K562 (cell line): Measurements from ENCODE around the gene MRPL38. TPM values are rescaled to one million over a fixed set of nuclear protein-coding genes. Genes with fewer than 3 reads are reported as not detected.
A peak's percentile ranks its signal among the peaks of the same experiment; 100 is the strongest.

Experiments
- ARNT ChIP-seq, 2 experiments: fragments of 450-650 bp; IDR thresholded peaks; 2 replicates each; pipeline ENCODE4 v1.6.1; 2016; ENCODE audit warnings: mild to moderate bottlenecking in 1 of 2
- ASH1L ChIP-seq: fragments of 450-650 bp; IDR thresholded peaks from 2 replicates; pipeline ENCODE4 v1.6.1; 2018; ENCODE audit warnings: borderline replicate concordance, mild to moderate bottlenecking, low read depth; ENCODE audit not compliant: partially characterized antibody
- DEAF1 ChIP-seq: fragments of 450-650 bp; formaldehyde crosslinking; IDR thresholded peaks from 2 replicates; pipeline ENCODE4 v1.4.0; 2020; ENCODE audit warnings: mild to moderate bottlenecking, moderate library complexity
- FIP1L1 ChIP-seq: fragments of 200-400 bp; formaldehyde crosslinking; IDR thresholded peaks from 2 replicates; pipeline ENCODE4 v1.6.1; 2018; ENCODE audit warnings: mild to moderate bottlenecking, low read depth, low read length; ENCODE audit not compliant: poor library complexity, severe bottlenecking
- GATAD2A ChIP-seq: fragments of 450-650 bp; IDR thresholded peaks from 2 replicates; pipeline ENCODE4 v1.6.1; 2017
- HINFP ChIP-seq: fragments of 450-650 bp; conservative IDR thresholded peaks from 2 replicates; pipeline ENCODE4 v1.6.1; 2016; ENCODE audit warnings: missing genetic modification characterization, low read depth, mild to moderate bottlenecking, control low read depth, missing compliant biosample characterization
- HMBOX1 ChIP-seq: sonication (generic); IDR thresholded peaks from 2 replicates; pipeline ENCODE4 v1.6.1; 2016
- HMG20B ChIP-seq: fragments of 250-450 bp; sonication (Bioruptor Pico); IDR thresholded peaks from 2 replicates; pipeline ENCODE4 v1.5.0; 2021; ENCODE audit warnings: mild to moderate bottlenecking
- HMGXB4 ChIP-seq: sonication (generic); formaldehyde crosslinking; IDR thresholded peaks from 2 replicates; pipeline ENCODE4 v1.8.1; 2023; ENCODE audit warnings: mild to moderate bottlenecking, missing genetic modification reagents
- MAFG ChIP-seq: fragments of 450-650 bp; conservative IDR thresholded peaks from 2 replicates; pipeline ENCODE4 v1.6.1; 2016; ENCODE audit warnings: missing genetic modification characterization, missing compliant biosample characterization
- MAFK ChIP-seq: IDR thresholded peaks from 2 replicates; pipeline ENCODE4 v1.6.1; 2011; ENCODE audit warnings: low read length, improper control_type of control experiment
- NCOA2 ChIP-seq, 2 experiments: fragments of 450-650 bp; IDR thresholded peaks; 2 replicates each; pipeline ENCODE4 v1.6.1; 2018; ENCODE audit warnings: mild to moderate bottlenecking in 2 of 2, moderate library complexity in 1 of 2; ENCODE audit not compliant: partially characterized antibody in 2 of 2
- POLR2A ChIP-seq: fragments of 450-650 bp; conservative IDR thresholded peaks from 2 replicates; pipeline ENCODE4 v1.6.1; 2016
- PURB ChIP-seq: sonication (generic); formaldehyde crosslinking; IDR thresholded peaks from 2 replicates; pipeline ENCODE4 v1.9.0; 2021; ENCODE audit warnings: low read depth, mild to moderate bottlenecking, missing genetic modification reagents
- RBBP5 ChIP-seq: fragments of 200-600 bp; sonication (generic); IDR thresholded peaks from 2 replicates; pipeline ENCODE4 v1.6.1; 2012; ENCODE audit warnings: borderline replicate concordance, mild to moderate bottlenecking, low read length, control low read depth, inconsistent platforms; ENCODE audit not compliant: insufficient read depth, poor library complexity, severe bottlenecking
- SMARCB1 ChIP-seq: IDR thresholded peaks from 2 replicates; pipeline ENCODE4 v1.6.1; 2011; ENCODE audit warnings: improper control_type of control experiment, low read depth; ENCODE audit not compliant: insufficient read length
- TCF7 ChIP-seq: sonication (generic); IDR thresholded peaks from 2 replicates; pipeline ENCODE4 v1.6.1; 2016; ENCODE audit warnings: antibody characterized with exemption, borderline replicate concordance
- TGIF2 ChIP-seq: sonication (generic); formaldehyde crosslinking; IDR thresholded peaks from 2 replicates; pipeline ENCODE4 v1.8.1; 2022; ENCODE audit warnings: mild to moderate bottlenecking, missing genetic modification reagents, moderate library complexity
- TRIM28 ChIP-seq: fragments of 450-650 bp; IDR thresholded peaks from 2 replicates; pipeline ENCODE4 v1.6.1; 2017
- ZBTB34 ChIP-seq: fragments of 250-450 bp; sonication (Bioruptor Pico); IDR thresholded peaks from 2 replicates; pipeline ENCODE4 v1.8.0; 2021; ENCODE audit warnings: mild to moderate bottlenecking, moderate library complexity
- ZZZ3 ChIP-seq: fragments of 450-650 bp; IDR thresholded peaks from 2 replicates; pipeline ENCODE4 v1.6.1; 2016; ENCODE audit warnings: antibody characterized with exemption, mild to moderate bottlenecking, moderate library complexity
- polyA plus RNA-seq, 8 experiments: library from polyadenylated mRNA; depleted of rRNA in 4 of 8; stranded (reverse) in 5 of 8; unstranded in 3 of 8; fragments of >200 nt; fragmentation: Nextera tagmentation in 2 of 8; fragmentation: Illumina TruSeq in 1 of 8; extraction: Ambion mirVana in 2 of 8; extraction: Trizol in 1 of 8; gene quantifications; 2 replicates each; pipeline versions ENCODE4 v1.2.1 to v1.2.3, GENCODE V29; 2011 to 2014; ENCODE audit warnings: inconsistent platforms in 1 of 8, missing spikeins in 1 of 8
- total RNA-seq, 7 experiments: library from RNA; depleted of rRNA in 6 of 7; stranded (reverse); fragments of >200 nt in 6 of 7; fragmentation: Illumina TruSeq in 2 of 7; extraction: Trizol in 2 of 7; gene quantifications; 2 replicates each; pipeline versions ENCODE4 v1.2.1 to v1.2.3, GENCODE V29; 2011 to 2021; ENCODE audit warnings: low replicate concordance in 1 of 7

The MRPL38 gene
- total and polyA plus RNA-seq, 9 of the 15 experiments (the other 6 are each of a cell fraction or from before 2014, with no cell fraction given), result 4.5 to 154 (median 48.5) TPM

- TF ChIP-seq TCF7 (no peak), SMARCB1 (no peak), ZBTB34 (CRISPR knock-in tag) (no peak), POLR2A (0 out of 2 replicates have a peak, but pooled peaks have one; percentile 15), HINFP (tag) (no peak), TRIM28 (no peak), FIP1L1 (no peak), GATAD2A (0 out of 2 replicates have a peak, but pooled peaks have one; percentile 47), RBBP5 (no peak), MAFK (no peak), ARNT (IDR thresholded peaks at IDR 0.05) (no peak), TGIF2 (0 out of 2 replicates have a peak, but pooled peaks have one; percentile 62), PURB (no peak), MAFG (tag) (no peak), HMG20B (no peak), NCOA2 (IDR thresholded peaks at IDR 0.05; ENCODE audit: partially characterized antibody in 2 of 2) (no peak), HMBOX1 (peak; percentile 24; the same call in 1 of the 2 replicates), ZZZ3 (no peak), HMGXB4 (0 out of 2 replicates have a peak, but pooled peaks have one; percentile 9), DEAF1 (no peak), ASH1L (no peak)
Measured at GRCh38 chr17:75856062-75856756, 48.5 kb downstream of the MRPL38 start (continued).
